PC-9 (cell line): Measurements from ENCODE around the gene TENM4.

ENCODE experiments used
- CTCF ChIP-seq: fragments of 200-600 bp; sonication (generic); conservative IDR thresholded peaks from 2 replicates; pipeline ENCODE4 v1.6.1; 2017; ENCODE audit warnings: mixed run types, antibody characterized with exemption, mild to moderate bottlenecking, moderate library complexity
- EZH2 ChIP-seq: fragments of 200-600 bp; sonication (generic); IDR thresholded peaks from 2 replicates; pipeline ENCODE4 v1.8.0; 2017; ENCODE audit warnings: antibody characterized with exemption, low read depth

GRCh38 chr11:78800096-78800690, 640.6 kb downstream of the TENM4 start:
- TF ChIP-seq CTCF, result no peak
- no peak for TF ChIP-seq EZH2
